WTC11 (cell line): ENCODE measurements around the gene WNT8B. TPM values are rescaled to one million over a fixed set of nuclear protein-coding genes. Genes with fewer than 3 reads are reported as not detected.

Source experiments
- ATAC-seq: fragments of 200-7000 bp; cut with Tn5 transposase; 2 replicates; pipeline ENCODE4 v1.10.0; 2021; ENCODE audit warnings: mild to moderate bottlenecking, moderate library complexity
- CTCF ChIA-PET: fragments of 300-600 bp; sonication (Branson Sonifier 250); formaldehyde crosslinking; loops from one replicate; lab custom pipeline; 2021; ENCODE audit warnings: antibody characterized with exemption; lab: Charles Lee
- POLR2A ChIA-PET: fragments of 350-600 bp; sonication (Branson Sonifier 250); formaldehyde crosslinking; loops from one replicate; lab custom pipeline; 2021; ENCODE audit warnings: antibody characterized with exemption; lab: Charles Lee
- DNase-seq: peaks from one replicate; pipeline ENCODE4 v3.0.0; 2021; ENCODE audit warnings: low spot score
- H3K27ac Mint-ChIP-seq: 2 replicates; pipeline ENCODE4 v1.8.0; 2021; ENCODE audit warnings: mixed read lengths
- H3K27me3 Mint-ChIP-seq: 2 replicates; pipeline ENCODE4 v1.8.0; 2021; ENCODE audit warnings: low read depth, mild to moderate bottlenecking, moderate library complexity, mixed read lengths
- H3K36me3 Mint-ChIP-seq: 2 replicates; pipeline ENCODE4 v1.8.0; 2021; ENCODE audit warnings: mixed read lengths
- H3K4me1 Mint-ChIP-seq: 2 replicates; pipeline ENCODE4 v1.8.0; 2022; ENCODE audit warnings: mixed read lengths
- H3K4me3 Mint-ChIP-seq: 2 replicates; pipeline ENCODE4 v1.8.0; 2021; ENCODE audit warnings: mild to moderate bottlenecking, moderate library complexity, mixed read lengths
- H3K9me3 Mint-ChIP-seq: 2 replicates; pipeline ENCODE4 v1.8.0; 2021; ENCODE audit warnings: mixed read lengths
- ATF1 ChIP-seq: sonication (generic); formaldehyde crosslinking; IDR thresholded peaks from 2 replicates; pipeline ENCODE4 v1.8.1; 2023; ENCODE audit warnings: mild to moderate bottlenecking, moderate library complexity, missing genetic modification reagents
- ELF4 ChIP-seq: sonication (generic); formaldehyde crosslinking; IDR thresholded peaks from 2 replicates; pipeline ENCODE4 v1.8.1; 2022; ENCODE audit warnings: low read depth, mild to moderate bottlenecking, moderate library complexity, missing genetic modification reagents
- GTF2I ChIP-seq: fragments of 250-450 bp; sonication (Bioruptor Pico); conservative IDR thresholded peaks from 2 replicates; pipeline ENCODE4 v1.4.0; 2021; ENCODE audit warnings: mild to moderate bottlenecking
- IRF2 ChIP-seq: sonication (generic); formaldehyde crosslinking; IDR thresholded peaks from 2 replicates; pipeline ENCODE4 v1.8.0; 2022; ENCODE audit warnings: low read depth, missing genetic modification reagents, borderline replicate concordance
- KAT7 ChIP-seq: sonication (generic); formaldehyde crosslinking; IDR thresholded peaks from 2 replicates; pipeline ENCODE4 v1.8.1; 2023; ENCODE audit warnings: missing genetic modification reagents, mild to moderate bottlenecking, borderline replicate concordance
- NR2C2 ChIP-seq: sonication (generic); formaldehyde crosslinking; IDR thresholded peaks from 2 replicates; pipeline ENCODE4 v1.8.0; 2022; ENCODE audit warnings: mild to moderate bottlenecking, missing genetic modification reagents
- TEAD4 ChIP-seq: sonication (generic); formaldehyde crosslinking; IDR thresholded peaks from 2 replicates; pipeline ENCODE4 v1.8.0; 2022; ENCODE audit warnings: mild to moderate bottlenecking, missing genetic modification reagents
- ZNF416 ChIP-seq: fragments of 250-450 bp; sonication (Bioruptor Pico); IDR thresholded peaks from 2 replicates; pipeline ENCODE4 v1.9.0; 2021; ENCODE audit warnings: mild to moderate bottlenecking, inconsistent platforms
- total RNA-seq: library from RNA; stranded (reverse); gene quantifications from 3 replicates; pipeline ENCODE4 v1.2.3, GENCODE V29; 2021
- TF ChIP-seq, protein P1 (sequence below): fragments of 200-600 bp; IDR thresholded peaks from 2 replicates; pipeline ENCODE4 v1.8.0; 2022; ENCODE audit warnings: antibody characterized with exemption
- TF ChIP-seq, protein P2 (sequence below): sonication (generic); formaldehyde crosslinking; IDR thresholded peaks from 2 replicates; pipeline ENCODE4 v1.8.0; 2022; ENCODE audit warnings: mild to moderate bottlenecking, missing genetic modification reagents
- TF ChIP-seq, protein P3 (sequence below): fragments of 250-450 bp; sonication (Bioruptor Pico); IDR thresholded peaks from 2 replicates; pipeline ENCODE4 v1.9.0; 2021; ENCODE audit warnings: mild to moderate bottlenecking, borderline replicate concordance
- TF ChIP-seq, protein P4 (sequence below): sonication (generic); formaldehyde crosslinking; IDR thresholded peaks from 2 replicates; pipeline ENCODE4 v1.8.1; 2022; ENCODE audit warnings: missing genetic modification reagents, borderline replicate concordance
- TF ChIP-seq, protein P5 (sequence below): sonication (generic); formaldehyde crosslinking; IDR thresholded peaks from 2 replicates; pipeline ENCODE4 v1.8.1; 2023; ENCODE audit warnings: mild to moderate bottlenecking, missing genetic modification reagents, borderline replicate concordance
- TF ChIP-seq, protein P6 (sequence below): fragments of 250-450 bp; sonication (Bioruptor Pico); IDR thresholded peaks from 2 replicates; pipeline ENCODE4 v1.9.0; 2021; ENCODE audit warnings: moderate library complexity, mild to moderate bottlenecking, inconsistent platforms, borderline replicate concordance

Gene WNT8B
- total RNA-seq, 1 experiment from 2014 or later: 0.68 TPM

DNA sequence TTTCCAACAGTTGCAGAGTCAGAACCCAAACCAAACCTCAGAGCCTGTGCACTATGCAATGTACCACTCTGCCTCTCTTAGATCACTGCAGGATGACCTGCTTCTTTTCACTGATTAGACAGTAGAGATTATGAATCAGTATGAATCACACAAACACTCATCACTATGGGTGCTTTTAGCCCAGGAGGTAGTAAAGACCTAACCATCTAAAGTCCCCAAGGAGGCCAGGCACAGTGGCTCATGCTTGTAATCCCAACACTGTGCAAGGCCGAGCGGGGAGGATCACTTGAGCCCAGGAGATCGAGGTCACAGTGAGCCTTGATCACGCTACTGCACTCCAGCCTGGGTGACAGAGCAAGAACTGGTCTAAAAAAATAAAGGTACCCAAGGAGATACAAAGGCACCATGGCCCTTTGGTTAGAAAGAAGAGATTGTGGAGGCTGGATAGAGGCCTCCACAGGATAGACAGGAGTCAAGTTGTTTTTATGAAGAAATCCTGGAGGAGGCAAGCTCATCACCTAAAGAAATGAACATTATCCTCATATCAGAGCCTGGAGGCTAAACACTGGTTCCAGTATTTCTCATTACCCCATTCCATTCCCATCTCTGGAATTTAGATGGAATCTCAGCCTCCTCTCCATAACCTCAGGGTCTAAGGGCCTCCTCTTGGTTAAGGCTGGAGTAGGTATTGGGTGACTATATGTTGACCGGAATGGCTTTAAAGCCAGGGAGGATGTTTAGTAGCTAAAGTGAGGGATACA, 44.0 kb downstream of the WNT8B start (continued):
- TF ChIP-seq, protein P1, sequence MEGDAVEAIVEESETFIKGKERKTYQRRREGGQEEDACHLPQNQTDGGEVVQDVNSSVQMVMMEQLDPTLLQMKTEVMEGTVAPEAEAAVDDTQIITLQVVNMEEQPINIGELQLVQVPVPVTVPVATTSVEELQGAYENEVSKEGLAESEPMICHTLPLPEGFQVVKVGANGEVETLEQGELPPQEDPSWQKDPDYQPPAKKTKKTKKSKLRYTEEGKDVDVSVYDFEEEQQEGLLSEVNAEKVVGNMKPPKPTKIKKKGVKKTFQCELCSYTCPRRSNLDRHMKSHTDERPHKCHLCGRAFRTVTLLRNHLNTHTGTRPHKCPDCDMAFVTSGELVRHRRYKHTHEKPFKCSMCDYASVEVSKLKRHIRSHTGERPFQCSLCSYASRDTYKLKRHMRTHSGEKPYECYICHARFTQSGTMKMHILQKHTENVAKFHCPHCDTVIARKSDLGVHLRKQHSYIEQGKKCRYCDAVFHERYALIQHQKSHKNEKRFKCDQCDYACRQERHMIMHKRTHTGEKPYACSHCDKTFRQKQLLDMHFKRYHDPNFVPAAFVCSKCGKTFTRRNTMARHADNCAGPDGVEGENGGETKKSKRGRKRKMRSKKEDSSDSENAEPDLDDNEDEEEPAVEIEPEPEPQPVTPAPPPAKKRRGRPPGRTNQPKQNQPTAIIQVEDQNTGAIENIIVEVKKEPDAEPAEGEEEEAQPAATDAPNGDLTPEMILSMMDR: no peak
- TF ChIP-seq ATF1 (CRISPR knock-in tag) (no peak), ZNF416 (CRISPR knock-in tag) (no peak), TEAD4 (CRISPR knock-in tag) (no peak), GTF2I (CRISPR knock-in tag) (no peak)
- TF ChIP-seq, protein P2, sequence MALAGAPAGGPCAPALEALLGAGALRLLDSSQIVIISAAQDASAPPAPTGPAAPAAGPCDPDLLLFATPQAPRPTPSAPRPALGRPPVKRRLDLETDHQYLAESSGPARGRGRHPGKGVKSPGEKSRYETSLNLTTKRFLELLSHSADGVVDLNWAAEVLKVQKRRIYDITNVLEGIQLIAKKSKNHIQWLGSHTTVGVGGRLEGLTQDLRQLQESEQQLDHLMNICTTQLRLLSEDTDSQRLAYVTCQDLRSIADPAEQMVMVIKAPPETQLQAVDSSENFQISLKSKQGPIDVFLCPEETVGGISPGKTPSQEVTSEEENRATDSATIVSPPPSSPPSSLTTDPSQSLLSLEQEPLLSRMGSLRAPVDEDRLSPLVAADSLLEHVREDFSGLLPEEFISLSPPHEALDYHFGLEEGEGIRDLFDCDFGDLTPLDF (CRISPR knock-in tag): no peak
- TF ChIP-seq, protein P3, sequence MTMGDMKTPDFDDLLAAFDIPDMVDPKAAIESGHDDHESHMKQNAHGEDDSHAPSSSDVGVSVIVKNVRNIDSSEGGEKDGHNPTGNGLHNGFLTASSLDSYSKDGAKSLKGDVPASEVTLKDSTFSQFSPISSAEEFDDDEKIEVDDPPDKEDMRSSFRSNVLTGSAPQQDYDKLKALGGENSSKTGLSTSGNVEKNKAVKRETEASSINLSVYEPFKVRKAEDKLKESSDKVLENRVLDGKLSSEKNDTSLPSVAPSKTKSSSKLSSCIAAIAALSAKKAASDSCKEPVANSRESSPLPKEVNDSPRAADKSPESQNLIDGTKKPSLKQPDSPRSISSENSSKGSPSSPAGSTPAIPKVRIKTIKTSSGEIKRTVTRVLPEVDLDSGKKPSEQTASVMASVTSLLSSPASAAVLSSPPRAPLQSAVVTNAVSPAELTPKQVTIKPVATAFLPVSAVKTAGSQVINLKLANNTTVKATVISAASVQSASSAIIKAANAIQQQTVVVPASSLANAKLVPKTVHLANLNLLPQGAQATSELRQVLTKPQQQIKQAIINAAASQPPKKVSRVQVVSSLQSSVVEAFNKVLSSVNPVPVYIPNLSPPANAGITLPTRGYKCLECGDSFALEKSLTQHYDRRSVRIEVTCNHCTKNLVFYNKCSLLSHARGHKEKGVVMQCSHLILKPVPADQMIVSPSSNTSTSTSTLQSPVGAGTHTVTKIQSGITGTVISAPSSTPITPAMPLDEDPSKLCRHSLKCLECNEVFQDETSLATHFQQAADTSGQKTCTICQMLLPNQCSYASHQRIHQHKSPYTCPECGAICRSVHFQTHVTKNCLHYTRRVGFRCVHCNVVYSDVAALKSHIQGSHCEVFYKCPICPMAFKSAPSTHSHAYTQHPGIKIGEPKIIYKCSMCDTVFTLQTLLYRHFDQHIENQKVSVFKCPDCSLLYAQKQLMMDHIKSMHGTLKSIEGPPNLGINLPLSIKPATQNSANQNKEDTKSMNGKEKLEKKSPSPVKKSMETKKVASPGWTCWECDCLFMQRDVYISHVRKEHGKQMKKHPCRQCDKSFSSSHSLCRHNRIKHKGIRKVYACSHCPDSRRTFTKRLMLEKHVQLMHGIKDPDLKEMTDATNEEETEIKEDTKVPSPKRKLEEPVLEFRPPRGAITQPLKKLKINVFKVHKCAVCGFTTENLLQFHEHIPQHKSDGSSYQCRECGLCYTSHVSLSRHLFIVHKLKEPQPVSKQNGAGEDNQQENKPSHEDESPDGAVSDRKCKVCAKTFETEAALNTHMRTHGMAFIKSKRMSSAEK (CRISPR knock-in tag): no peak
- TF ChIP-seq, protein P4, sequence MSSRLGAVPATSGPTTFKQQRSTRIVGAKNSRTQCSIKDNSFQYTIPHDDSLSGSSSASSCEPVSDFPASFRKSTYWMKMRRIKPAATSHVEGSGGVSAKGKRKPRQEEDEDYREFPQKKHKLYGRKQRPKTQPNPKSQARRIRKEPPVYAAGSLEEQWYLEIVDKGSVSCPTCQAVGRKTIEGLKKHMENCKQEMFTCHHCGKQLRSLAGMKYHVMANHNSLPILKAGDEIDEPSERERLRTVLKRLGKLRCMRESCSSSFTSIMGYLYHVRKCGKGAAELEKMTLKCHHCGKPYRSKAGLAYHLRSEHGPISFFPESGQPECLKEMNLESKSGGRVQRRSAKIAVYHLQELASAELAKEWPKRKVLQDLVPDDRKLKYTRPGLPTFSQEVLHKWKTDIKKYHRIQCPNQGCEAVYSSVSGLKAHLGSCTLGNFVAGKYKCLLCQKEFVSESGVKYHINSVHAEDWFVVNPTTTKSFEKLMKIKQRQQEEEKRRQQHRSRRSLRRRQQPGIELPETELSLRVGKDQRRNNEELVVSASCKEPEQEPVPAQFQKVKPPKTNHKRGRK: no peak
- TF ChIP-seq, protein P5, sequence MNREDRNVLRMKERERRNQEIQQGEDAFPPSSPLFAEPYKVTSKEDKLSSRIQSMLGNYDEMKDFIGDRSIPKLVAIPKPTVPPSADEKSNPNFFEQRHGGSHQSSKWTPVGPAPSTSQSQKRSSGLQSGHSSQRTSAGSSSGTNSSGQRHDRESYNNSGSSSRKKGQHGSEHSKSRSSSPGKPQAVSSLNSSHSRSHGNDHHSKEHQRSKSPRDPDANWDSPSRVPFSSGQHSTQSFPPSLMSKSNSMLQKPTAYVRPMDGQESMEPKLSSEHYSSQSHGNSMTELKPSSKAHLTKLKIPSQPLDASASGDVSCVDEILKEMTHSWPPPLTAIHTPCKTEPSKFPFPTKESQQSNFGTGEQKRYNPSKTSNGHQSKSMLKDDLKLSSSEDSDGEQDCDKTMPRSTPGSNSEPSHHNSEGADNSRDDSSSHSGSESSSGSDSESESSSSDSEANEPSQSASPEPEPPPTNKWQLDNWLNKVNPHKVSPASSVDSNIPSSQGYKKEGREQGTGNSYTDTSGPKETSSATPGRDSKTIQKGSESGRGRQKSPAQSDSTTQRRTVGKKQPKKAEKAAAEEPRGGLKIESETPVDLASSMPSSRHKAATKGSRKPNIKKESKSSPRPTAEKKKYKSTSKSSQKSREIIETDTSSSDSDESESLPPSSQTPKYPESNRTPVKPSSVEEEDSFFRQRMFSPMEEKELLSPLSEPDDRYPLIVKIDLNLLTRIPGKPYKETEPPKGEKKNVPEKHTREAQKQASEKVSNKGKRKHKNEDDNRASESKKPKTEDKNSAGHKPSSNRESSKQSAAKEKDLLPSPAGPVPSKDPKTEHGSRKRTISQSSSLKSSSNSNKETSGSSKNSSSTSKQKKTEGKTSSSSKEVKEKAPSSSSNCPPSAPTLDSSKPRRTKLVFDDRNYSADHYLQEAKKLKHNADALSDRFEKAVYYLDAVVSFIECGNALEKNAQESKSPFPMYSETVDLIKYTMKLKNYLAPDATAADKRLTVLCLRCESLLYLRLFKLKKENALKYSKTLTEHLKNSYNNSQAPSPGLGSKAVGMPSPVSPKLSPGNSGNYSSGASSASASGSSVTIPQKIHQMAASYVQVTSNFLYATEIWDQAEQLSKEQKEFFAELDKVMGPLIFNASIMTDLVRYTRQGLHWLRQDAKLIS: no peak

DNA sequence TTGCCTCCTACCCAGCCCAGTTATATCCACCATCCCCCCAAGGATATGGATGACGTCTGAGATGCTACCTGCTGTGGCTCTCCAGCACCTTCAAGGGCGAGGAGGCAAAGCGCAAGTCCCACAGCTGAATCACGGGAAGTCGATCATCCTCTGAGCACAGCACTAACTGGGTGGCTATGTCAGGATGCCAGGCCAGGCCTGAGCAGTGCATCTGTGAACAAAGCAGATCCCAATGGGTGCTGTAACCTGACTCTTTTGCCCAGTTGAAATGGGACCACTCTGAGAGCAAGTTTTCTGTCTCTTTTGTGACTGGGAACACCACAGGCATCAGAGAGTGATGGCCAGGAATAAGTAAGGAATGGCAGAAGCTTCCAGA, 44.5 kb downstream of the WNT8B start:
- Mint-ChIP-seq H3K9me3 (no peaks in the 10 kb centered on the region), H3K27ac (no peak overlapping the region), H3K4me1 (peaks cover 6% of the 10 kb centered on the region; the same call in 1 of the 2 replicates), H3K27me3 (peaks cover 61% of the 10 kb centered on the region), H3K36me3 (no peaks in the 10 kb centered on the region), H3K4me3 (no peak overlapping the region)
- ATAC-seq (no peak), DNase-seq (no peak)
- CTCF ChIA-PET: interaction anchor here (1.2 to 6.5 kb wide), 4 partner anchors 11 to 74 kb away, joined by 3 to 120 read pairs (median 67); partner anchors contain the start of gene SEC31B
- POLR2A ChIA-PET: no interaction called here
- TF ChIP-seq KAT7 (CRISPR knock-in tag) (no peak), NR2C2 (CRISPR knock-in tag) (no peak), ELF4 (CRISPR knock-in tag) (no peak), IRF2 (CRISPR knock-in tag) (no peak)
- TF ChIP-seq, protein P3 (CRISPR knock-in tag): no peak
- TF ChIP-seq, protein P4: no peak
- TF ChIP-seq, protein P6, sequence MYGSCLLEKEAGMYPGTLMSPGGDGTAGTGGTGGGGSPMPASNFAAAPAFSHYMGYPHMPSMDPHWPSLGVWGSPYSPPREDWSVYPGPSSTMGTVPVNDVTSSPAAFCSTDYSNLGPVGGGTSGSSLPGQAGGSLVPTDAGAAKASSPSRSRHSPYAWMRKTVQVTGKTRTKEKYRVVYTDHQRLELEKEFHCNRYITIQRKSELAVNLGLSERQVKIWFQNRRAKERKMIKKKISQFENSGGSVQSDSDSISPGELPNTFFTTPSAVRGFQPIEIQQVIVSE (CRISPR knock-in tag): no peak
